HG02885 (cell line): Measurements from ENCODE around the gene P2RY14.

ENCODE experiments used
- ATAC-seq: cut with Tn5 transposase; IDR thresholded peaks from one replicate; pipeline ENCODE4 v1.9.1; 2021; ENCODE audit warnings: mild to moderate bottlenecking; ENCODE audit not compliant: unreplicated experiment, poor library complexity

Gene P2RY14

GRCh38 chr3:151224268-151224866 is 54.0 kb downstream of the P2RY14 start:
- no peak for ATAC-seq

DNA sequence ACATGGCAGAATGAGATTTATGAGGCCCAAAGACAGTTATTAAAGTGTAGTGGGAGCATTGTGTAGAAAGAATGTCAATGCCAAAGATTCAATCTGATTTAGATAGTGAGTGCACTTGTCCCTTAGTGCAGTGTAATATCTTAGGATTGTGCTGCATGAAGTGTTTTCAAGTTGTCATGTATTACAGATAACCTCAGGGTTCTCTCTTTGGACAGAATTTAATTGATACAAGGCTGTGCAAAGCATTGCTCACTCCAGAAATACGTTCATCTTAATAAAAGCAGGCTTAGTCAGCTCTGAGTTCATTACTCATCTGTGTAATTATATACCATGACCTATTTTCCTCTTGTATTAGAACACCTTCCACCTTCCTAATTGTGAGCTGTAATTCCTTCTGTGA is 59.3 kb downstream of the P2RY14 start:
- ATAC-seq = no peak

- ATAC-seq = no peak
These were observed 60.2 kb downstream of the P2RY14 start for GRCh38 chr3:151218136-151218535.

DNA sequence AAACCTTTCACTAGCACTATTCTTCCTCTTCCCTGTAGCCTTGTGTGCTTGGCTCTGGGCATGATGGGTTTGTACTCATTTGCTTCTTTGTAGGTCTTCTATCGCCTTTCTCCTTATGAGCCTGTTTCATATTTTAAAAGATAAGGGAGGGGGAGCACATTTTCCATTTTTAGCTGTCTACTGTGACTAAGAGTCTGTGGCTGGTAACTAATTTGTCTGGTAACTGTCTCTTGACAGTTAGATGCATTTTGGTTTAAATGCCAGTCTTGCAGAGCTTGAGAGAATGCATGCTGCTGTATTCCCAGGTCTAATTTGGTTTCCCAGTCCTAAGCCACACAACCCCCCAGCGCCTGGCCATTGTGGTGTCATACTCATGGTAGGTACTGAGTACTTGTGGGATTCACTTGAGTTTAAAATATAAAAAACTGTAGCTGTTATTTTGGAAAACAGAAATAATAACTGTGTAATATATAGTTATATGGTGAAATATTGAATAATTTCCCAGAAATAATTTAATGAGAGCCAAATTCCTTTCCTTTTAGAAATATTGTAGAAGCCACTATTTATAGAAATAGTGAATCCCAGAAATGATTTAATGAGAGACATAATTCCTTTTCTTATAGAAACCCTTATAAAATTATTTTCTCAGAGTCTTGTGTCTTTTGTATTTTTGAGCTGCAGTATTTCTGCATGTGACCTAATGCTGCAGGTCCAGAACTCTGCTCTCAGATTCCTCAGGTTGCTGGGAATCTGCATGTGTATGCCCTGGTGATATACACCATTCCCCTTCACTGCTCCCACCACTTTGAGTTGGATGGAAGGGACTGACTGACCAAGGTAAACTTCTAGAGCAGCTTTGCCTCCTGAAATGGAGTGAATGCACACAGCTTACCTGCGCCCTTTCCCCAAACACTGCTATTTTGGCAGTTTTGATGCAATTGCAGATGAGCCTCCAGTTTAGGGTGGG is 61.4 kb downstream of the P2RY14 start:
- no peak for ATAC-seq

- no peak for ATAC-seq
These were observed 63.9 kb downstream of the P2RY14 start for GRCh38 chr3:151214459-151214858.

DNA sequence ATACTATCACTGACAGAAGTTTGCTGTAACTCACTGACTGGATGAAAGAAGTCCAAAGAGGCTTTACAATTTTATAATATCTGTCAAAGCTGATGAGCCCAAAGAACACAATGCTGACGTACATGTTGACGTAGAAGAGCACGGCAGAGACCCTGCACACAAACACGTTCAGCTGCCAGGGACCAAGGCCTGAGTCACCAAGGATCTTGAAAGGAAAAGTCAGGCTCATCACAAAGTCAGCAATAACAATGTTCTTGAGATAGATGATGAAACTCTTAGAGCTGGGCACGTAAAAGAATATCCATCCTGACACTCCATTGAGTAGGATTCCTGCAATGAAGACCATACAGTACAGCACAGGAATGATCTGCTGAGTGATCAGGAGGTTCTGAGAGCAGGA is 64.5 kb downstream of the P2RY14 start:
- no peak for ATAC-seq

GRCh38 chr3:151213151-151213550 is 65.2 kb downstream of the P2RY14 start:
- ATAC-seq = no peak

GRCh38 chr3:151210676-151211381 is 67.5 kb downstream of the P2RY14 start:
- no peak for ATAC-seq

DNA sequence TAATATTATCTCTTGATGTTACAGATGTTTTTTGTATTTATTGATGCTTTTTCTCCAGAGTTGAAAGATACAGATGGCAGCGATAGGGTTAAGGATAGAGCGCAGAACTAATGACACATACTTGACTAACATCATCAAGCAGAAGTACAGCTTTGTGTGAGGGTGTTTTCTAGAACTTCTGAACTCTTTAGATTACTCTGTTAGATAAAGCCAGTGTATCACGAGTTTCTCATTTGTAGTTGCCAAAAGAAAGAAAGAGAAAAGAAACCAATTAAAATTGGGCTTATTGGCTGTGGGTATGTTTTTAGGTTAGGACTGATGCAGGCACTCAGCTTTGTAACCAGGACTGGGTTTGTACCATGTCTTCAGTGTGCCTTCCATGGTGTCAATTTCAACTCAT is 68.7 kb downstream of the P2RY14 start:
- ATAC-seq = no peak

DNA sequence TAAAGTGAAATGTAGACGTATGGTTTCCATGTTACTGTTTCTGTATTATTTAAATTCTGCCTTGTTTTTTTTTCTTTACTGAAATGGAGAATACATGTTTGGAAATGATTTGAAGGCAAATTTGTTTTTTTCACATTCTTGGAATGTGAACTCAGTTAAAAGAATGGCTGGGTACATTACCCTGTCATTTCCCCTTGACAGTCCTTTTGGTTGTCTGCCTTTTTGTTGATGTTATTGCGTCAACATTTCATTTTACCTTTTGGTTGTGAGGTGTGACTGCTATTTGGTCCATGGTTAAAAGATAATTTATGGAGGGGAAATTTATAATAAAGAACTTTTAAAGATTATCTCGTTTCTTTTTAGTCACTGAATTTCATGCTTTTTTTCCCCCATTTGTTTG is 72.1 kb downstream of the P2RY14 start:
- no peak for ATAC-seq

- no peak for ATAC-seq
These were observed 72.9 kb downstream of the P2RY14 start for GRCh38 chr3:151205482-151205881.

DNA sequence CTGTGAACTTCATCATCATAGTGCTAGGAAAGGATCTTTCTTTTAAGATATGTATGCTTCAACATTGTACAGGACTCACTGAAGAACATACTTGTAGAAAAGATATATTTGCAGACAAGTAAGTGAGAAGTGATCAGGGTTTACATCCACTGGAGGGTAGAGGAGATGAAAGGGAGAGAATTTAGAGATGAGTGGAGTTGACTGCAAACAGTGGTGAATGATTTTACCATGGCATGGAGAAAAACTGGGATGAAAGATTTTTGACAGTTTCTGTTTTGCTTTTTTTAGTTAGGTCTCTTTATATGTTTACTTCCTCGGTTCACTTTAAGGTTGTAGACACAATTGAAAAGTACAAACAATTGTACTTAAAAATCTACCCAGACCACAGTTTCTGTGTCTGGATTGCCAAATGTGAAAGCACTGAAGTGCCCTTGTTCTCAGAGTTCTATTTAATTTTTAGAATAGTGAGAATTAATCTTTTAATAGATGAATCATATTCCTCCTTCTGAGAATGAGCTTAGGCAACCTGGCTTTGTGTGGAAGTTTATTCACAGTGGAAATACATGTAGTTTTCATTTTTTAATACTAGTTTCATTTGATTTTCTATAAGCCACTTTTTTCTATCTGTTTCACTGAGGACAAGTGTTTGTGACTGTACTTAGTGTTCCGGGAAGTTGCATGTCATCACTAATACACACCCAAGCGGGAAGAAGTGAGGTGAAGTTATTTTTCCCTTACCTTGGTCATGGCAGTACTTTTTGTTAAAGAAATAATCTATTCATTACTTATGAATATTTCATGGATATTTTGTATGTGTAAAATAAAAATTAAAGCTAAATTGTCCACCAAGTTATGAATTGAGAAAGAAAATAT is 73.6 kb downstream of the P2RY14 start:
- ATAC-seq = no peak

DNA sequence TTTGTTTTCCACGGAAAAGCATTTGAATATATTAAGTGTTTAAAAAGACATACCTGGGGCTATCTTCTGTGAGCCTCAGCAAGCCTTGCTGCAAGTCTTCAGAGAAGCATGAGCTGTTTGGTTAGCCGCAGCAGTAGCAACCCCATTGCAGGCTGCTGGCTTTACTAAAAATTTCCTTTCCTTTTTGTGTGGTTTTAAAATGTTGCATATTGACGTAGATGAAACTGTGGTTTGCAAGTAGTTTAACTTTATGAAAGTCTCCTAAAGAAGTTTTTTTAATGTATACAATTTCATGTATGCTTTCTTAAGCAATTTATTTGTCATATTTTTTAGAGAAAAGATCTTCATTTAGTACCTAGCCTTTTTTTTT is 75.3 kb downstream of the P2RY14 start, which contains the start of gene GPR171:
GPR171 (minus strand) TSS at position 166 of the 370 bp plus-strand sequence. CDS start 3,830 bp downstream, outside the sequence.
- ATAC-seq = peak; percentile 97

DNA sequence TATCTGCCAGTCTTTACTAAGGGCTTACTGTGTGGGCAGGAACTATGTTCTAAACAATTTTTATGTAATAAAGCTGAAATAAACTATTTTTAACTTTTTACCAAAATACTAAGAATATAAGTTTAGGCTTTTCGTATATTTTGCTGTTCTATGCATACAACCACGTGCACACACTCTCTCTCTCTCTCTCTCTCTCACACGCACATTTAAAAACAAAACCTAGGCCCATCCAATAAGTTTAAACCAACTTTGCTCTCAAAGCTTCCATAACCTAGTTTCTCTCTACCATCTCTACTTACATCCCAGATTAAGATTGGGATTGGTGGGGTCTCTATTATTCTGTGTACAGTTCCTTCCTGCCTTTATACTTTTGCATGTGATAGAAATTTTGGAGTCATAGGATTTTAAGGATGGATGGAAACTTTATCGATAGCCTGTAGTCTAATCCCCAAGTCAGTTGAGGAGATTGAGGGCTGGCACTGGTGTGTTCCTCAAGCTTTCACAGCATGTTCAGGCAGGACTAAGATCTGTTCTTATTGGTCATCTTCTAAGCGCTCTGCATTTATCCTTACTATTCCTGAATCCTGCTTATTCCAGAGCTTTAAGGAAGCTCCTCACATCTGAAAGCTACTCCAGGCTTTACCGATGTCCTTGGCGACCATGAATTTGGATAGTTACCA is 77.2 kb downstream of the P2RY14 start:
- ATAC-seq = no peak

DNA sequence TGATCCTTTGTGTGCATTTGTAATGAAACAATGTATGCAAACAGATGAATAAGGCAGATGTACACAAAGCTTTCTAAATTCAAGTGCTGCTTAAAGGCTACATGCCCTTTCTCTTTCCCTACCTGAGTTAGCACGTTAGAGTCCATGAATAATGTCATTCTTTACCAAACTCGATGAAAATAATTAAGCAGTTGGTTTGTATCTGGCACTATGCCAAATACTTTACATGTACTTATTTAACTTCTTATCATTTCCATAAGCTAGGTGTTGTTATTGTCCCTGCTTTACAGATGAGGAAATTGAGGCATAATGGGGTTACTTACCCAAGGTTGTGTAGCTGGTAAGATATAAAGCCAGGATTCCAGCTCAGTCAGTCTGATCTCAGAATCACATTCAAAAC is 77.8 kb downstream of the P2RY14 start:
- no peak for ATAC-seq

GRCh38 chr3:151199554-151200438 is 78.5 kb downstream of the P2RY14 start:
- no peak for ATAC-seq

DNA sequence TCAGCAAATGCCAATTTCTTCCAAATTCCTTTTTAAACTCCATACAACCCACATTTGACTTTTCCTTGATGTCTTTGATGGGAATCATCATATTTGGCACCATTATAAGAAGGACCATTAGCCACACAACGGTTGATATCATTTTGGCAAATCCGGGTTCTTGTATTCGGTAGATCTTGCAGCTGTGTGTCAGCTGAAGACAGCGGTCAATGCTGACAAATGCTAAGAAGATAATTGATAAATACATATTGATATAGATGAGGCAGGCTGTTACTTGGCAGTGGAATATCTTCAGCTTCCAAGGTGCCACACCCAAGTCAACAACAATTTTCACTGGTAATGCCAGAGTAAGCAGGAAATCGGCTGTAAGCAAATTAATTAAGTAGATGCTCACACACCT is 79.5 kb downstream of the P2RY14 start:
- ATAC-seq = no peak

DNA sequence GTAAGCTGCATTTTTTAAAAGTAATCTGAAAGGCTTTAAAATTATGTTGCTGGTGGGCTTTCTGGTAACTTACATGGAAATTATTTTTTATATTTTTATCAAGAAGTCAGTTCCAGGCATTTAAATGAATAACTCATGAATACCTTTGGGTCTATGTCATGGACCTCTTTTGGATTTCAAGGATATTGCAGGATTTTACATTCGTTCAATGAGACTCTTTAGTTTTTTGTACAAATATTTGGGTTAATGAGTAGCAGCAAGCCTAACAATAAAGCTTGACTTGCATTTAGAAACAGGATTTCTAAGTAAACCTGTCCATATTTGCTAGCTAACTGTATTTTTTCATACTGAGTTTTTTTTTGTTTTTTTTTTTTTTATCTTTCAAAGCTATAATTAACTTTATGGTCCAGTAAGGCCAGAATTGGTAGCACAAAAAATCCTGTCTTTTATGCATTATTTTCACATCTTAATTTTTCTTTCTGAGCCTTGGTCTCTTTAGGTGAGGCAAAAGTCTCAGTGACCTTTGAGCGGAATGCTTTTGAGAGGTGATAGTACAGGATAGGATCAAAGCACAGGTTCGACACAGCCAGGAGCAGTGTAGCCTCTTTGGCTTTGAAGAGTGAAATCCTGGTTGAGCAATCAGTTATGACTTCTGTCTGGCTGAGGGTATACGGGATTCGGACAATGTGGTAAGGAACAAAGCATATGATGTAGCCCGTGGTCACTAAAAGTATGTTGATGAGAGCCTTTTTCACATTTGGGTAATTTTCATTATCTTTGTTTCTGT is 80.2 kb downstream of the P2RY14 start:
- no peak for ATAC-seq
